ENCODE data around the gene GRK5.

Gene GRK5

DNA sequence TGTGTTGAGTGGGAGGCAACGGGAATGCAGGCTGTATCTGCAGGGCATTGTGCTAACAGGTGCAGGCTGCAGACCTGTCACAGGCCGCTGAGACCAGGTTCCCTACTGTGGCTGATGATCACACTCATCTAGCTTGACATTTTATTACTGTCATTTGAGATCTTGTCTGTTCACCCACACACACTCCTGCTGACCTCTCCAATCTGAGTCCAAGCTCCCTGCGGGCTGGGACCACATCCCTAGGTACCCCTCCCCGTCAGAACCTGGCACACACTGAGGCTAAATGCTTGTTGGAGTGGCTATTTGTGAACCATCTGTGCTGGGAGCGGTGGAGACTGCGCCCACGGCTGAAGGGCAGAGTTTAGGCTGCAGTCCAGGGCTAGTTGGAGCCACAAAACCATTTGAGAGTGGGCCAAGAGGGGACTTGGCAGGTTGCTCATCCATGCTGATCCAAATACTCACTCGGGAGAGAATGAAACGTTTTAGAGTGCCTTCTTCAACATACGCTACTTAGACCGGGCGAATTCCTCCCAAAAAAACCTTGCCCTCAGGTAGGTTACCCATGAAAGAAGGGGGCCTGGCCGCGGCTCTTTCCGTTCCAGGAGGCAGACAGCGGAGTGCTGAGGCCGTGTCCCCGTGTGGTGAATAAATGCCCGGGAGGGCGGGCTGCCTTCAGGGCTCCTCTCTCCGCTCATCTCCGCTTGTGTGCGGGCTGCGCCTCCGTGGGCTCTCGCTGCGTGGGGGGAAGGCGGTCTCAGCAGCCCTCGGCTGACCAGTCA, 170.8 kb downstream of the GRK5 start:
- no peak for DNase-seq (ENCODE audit: low read depth in 2 of 2)

DNA sequence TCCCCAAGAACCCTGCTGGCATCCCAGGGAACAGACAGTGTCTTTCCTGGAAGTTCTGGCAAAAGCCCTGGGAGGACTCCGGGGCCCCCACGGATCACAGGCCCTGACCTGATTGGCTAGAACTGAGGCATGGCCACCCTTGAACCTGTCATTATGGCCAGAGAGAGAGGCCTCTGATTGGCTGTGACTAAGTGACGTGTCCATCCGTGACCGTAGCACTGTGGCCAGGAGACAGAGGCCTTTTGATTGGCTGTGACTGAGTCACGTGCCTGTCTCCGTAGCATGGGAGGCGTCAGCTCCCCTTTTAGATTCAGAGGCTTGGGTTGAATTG, 171.3 kb downstream of the GRK5 start:
- no peak for DNase-seq (ENCODE audit: low read depth in 2 of 2)

DNA sequence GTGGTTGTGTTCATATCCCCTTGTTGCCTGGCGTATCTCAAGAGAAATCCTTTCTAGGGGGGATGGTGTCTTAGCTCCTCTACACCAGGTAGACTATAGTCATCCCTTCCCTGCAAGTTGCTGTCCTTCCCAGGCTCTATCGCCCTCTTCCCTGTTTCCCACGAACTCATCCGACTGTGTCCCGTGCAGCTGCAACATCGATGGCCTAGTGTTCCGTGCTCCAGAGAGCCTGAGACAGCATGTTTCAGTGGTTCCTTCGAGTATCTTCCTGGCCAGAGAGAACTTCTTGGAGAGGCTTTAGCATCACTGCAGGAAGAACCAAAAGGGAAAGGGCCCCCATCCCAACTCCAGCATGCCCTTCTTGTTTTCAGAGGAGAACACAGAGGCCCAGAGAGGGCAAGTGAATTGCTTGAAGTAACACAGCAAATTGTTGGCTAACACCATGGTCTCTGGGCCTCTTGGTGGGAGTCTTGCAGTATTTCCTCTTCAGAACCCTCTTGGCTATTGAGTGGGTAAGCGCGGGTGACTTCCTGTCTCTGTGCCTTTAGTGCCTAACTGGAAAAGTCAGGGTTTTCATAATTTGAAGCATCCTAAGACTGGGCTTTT, 172.2 kb downstream of the GRK5 start:
- no peak for DNase-seq (ENCODE audit: low read depth in 2 of 2)

DNA sequence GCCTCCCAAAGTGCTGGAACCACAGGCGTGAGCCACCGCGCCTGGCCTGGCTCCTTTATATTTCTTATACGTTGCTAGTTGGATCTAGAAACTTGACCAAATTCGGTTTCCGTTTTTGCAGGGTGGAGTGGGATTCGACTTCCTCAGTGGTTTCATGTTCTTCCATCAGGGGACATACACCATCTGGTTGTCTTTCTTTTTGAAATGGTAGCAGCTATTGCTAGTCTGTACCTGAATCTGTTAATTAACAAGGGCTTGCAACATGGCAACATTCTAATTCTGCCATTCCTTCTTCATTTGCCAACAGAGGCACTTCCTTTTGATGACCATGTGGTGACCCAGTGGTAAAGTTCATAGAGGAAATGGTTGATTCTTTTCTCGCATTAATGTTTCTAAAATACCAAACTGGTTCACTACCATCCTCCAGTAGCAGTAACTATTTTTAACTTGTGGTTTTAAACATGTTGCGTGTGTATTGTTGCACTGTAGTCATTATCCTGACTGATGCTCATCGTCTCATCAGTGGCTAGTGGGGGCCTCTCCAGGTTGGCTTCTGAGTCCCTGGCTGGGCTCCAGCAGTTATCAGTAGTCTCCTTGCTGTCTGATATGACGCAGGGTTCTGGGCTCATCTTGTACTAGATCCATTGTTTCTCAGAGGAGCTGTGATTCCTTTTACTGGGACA, 175.9 kb downstream of the GRK5 start:
- DNase-seq (ENCODE audit: low read depth in 2 of 2) = no peak

DNA sequence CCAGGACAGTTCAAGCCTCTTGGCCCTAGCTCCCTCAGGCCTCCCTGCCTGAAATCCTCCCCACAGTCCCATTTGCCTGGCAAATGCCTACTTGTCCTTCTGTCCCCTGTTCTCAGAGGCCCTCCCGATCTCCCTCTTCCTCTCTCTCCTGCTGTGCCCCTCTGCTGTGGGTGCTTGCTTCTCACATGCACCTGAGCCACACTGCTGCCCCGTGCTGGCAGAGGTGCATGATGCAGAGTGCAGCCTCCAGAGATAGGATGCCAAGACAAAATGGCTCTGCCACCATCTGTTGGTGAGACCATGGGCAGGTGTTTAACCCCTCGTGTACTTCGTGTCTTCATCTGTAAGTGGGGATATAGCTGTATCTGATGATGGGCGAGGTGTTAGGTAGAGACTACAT, 176.8 kb downstream of the GRK5 start:
- DNase-seq (ENCODE audit: low read depth in 2 of 2) = no peak

DNA sequence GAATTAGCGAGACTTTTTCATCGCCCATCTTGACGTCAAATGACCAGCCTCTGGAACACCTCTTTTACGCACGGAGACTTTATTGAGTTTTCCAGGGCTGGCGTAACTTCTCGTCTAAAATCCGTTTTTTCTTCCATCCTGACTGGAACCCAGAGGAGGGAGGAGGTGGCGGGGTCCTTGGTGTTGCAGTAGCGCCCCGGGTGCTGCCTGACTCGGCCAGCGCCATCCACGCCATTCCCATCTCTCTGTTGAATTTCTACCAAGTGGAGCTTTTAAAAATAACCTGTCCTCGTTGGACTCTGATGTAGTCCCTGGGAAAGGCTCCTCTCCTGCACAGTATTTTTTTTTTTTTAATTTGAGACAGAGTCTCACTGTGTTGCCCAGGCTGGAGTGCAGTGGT, 179.3 kb downstream of the GRK5 start:
- no peak for DNase-seq (ENCODE audit: low read depth in 2 of 2)

DNA sequence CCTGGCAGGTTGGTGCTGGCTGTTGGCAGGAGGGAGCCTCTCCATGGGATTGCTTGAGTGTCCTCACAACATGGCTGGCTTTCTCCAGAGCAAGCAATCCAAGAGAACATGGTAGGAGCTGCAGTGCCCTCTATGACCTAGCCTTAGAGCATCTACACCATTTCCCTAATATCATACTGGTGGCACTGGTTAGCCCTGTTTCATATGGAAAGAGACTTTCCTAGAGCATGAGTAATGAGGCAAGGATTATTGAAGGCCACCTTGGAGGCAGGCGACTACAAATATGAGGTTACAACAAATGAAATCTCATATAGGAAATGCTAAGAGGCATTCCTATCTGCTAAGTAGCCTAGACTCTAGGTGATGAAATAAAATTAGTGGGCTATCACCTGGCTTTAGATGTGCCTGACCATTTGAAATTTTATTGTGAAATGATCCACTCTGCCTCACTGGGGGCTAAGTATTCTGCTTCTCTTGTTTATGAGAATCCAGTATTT, 181.5 kb downstream of the GRK5 start:
- no peak for DNase-seq (ENCODE audit: low read depth in 2 of 2)

DNA sequence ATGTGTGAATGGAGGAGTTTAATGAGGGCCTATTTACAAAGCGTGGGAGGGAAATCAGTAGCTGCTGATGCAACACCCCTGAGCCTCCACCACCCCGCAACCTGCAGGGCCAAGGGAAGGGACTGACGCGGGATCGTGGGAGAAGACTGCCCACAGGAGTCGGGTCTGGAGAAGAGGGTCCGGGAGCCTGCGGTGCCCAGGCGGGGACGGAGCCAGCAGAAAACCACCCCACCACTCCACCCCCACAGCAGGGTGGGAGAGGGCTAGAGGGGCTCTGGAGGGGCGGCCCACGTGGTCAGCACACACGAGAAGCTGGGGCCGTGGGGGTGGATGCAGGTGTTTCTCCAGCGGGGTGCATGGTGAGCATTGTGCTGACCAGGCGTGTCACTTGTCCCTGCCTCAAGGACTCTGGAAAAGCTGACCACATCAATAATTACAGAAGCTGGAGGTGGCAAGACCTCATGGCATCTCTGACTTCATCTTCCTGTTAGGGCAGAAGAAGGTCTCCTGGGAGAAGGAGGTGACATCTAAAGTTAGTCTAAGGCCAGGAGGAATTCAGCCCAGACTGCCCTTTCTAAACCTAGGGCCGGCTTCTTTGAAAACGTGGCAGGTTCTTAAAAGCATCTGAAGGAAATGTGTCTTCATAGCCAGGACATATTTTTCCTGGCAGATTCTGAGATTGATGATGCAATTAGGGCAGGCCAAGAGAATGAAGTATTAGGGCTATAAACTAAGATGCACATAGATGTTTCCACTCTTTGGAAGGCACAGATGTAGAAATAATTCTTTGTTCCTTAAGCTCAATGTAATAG, 184.3 kb downstream of the GRK5 start:
- no peak for DNase-seq (ENCODE audit: low read depth in 2 of 2)

DNA sequence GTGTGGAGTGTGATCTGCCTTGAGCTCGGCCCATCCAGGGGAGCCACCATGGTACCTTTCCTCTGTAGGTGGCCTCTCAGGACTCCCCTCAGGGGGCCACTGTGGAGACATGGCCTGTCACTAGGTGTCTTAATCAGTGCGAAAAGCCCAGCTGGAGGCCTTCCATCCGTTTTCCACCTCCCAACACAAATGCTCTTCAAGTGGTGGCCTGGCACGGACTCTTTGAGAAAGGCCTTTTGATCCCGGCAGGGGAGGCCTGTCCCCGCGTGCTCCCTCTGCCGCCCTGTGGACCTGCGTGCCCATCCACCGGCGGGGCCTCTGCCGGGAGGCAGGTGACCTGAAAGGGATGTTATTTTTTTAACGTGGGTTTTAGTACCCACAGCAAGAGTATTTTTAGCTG, 185.6 kb downstream of the GRK5 start:
- no peak for DNase-seq (ENCODE audit: low read depth in 2 of 2)

DNA sequence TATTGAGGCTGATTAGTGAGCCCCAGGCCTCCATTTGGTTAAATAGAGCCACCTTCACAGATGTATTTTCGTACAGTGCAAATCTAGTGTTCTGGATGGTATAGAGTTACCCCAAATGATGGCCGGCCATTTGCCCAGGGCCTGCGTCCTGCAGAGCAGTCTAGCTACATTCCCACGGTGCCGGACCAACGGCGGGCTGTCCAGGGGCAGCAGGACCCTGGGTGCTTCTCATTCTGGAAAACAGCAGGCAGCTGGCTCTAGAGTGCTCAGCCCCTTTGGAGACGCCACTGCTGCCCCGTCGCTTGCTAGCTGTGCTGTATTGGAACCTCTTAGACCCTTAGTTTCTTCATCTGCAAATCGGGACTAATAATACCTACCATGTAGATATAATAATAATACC, 186.1 kb downstream of the GRK5 start:
- no peak for DNase-seq (ENCODE audit: low read depth in 2 of 2)

DNA sequence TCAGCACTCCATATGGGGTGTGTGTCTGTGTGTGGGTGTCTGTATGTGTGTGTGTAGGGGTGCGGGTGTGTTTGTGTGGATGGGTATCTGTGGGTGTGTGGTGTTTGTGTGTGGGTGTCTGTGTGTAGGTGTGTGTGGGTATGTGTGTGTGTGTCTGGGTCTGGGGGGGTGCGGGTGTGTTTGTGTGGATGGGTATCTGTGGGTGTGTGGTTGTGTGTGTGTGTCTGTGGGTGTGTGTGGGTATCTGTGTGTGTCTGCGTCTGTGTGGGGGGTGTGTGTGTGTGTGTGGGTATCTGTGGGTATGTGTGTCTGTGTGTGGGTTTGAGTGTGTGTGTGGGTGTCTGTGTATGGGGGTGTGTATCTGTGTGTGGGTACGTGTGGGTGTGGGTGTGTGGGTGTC, 186.5 kb downstream of the GRK5 start:
- no peak for DNase-seq (ENCODE audit: low read depth in 2 of 2)

DNA sequence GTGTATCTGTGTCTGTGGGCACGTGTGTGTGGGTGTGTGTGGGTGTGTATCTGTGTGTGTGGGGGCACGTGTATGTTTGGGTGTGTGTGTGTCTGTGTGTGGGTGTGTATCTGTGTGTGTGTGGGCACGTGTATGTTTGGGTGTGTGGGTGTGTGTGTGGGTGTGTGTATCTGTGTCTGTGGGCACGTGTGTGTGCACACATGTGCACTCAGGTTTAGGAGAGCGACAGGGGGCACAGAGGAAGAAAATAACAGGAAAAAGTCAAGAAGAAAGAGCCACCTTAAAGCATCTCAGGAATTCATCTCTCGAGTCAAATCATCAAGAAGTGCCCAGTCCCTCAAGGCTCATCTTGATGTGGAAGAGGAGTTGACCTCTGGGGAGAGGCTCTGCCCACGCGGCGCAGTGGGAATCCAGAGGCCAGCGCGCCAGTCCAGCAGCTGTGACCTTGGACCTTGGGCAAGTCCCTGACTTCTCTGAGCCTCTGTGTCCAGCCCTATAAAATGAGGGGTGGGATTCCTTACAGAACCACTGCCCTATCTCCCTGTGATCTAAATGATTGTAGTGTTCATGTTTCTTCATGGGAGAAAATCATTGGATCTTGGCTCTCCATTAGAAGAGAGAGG, 187.4 kb downstream of the GRK5 start:
- DNase-seq (ENCODE audit: low read depth in 2 of 2) = no peak

DNA sequence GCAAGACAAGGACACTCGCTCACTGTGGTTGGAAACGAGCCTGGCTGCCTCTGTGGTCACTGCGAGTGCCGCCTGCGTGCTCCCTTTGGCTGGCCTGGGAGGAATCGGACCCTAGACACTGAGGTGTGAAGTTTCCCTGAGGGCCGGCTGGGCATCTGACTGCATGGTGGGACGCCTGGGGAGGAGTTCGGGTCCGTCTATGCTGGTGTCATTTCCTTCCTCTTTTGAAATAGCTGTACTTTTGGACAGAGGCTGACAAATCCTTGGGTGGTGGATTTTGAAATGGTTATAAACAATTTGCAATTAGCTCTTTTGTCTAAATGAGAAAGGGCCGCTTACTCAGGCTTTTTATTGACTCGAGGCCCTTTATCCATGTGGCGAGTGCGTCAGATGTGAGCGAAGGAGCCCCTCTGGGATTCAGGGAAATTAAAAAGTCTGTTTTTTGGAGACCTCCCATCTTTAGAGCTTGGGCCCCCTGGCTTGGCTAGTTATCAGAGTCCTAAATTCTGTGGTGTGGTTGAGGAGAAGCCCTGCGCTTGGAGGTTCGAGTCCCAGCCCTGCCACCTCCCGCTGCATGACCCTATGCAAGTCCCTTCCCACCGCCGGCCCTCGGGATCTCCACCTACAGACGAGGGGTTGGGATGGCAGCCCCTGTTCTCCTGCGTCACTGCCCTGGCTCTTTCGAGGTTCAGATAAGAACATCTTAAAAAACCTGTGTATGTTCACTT, 188.1 kb downstream of the GRK5 start:
- no peak for DNase-seq (ENCODE audit: low read depth in 2 of 2)

DNA sequence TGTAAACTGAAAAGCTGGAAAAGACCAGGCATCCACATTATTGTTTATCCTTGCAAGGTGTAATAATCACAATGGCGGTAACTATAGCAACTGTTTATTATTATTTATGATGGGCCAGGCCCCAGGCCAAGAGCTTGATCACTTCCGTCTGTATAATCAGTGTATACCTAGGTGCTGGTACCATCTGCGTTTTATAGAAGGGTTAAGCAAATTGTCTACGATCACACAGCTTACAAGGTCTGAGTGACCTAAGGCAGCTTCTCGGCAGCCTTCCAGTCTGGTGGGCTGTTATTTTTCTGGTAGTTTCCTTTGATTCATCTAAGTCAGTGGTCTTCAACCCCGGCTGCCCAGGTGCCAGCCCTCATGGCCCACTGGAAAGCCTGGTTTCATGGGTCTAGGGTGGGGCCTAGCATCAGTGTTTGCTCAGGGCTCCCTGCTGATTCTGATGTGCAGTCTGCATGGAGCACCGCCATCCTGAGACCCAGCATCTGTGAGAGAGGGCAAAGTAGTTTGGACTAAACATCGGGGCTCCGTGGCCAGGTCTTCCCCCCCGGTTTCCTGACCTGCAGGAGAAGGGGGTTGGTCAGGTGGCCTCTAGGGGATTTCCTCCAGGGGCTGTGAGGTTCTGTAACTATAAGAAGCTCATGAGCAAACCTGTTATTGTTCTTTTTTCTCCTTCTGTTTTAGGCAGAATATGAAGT, 188.8 kb downstream of the GRK5 start:
- DNase-seq (ENCODE audit: low read depth in 2 of 2) = no peak

DNA sequence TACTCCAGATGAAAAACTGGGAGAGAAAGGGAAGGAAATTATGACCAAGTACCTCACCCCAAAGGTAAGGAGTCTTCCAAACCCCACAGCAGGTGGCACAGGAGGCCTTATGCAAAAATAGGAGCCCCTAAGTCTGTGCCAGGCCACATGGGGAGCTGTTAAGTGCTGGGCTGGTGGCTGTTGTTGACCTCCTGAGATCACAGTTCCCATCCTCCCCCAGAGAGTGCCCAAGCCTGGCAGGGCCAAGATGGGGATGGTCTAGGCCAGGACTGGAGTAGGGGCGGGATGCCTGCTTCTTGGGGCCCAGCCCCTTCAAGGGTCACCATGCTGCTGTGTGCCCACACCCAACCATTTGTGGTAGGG, 189.3 kb downstream of the GRK5 start:
- no peak for DNase-seq (ENCODE audit: low read depth in 2 of 2)

DNA sequence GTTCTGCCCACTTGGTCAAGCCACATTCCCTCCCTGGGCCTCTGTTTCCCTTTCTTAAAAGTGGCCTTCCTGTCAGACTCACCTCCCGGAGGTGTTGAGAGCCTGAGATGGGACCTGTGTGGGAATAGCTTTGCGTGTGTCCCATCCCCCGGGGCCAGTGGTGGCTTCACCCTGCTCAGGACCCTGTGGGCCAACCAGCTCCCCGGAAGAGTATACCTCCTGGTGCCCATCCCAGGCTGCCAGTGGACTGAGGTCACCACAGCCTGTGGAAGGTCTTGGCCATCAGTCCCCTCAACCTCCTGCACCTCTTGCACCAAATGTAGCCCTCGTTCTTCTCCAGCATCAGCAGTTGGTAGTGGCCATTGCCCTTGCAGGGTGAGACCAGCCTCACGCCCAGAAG, 190.0 kb downstream of the GRK5 start:
- DNase-seq (ENCODE audit: low read depth in 2 of 2) = no peak

DNA sequence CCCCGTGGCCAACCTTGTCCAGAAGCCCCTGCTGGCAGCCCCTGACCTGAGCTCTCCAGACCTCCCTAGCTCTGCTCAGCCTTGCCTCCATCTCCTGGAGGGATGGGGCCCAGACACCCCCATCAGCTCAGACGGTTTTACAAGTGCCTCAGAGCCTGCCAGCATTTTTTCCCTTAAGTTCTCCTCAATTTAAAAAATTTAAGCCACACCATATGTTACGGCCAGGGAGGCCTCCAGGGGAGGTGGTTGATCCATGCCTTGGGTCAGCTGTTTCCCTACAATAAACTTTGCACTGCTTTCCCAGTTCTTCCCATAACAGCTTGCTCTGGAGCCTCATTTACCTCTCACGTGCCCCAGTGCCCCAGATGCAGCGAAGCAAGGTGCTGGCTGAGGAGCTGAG, 191.6 kb downstream of the GRK5 start:
- DNase-seq (ENCODE audit: low read depth in 2 of 2) = no peak

DNA sequence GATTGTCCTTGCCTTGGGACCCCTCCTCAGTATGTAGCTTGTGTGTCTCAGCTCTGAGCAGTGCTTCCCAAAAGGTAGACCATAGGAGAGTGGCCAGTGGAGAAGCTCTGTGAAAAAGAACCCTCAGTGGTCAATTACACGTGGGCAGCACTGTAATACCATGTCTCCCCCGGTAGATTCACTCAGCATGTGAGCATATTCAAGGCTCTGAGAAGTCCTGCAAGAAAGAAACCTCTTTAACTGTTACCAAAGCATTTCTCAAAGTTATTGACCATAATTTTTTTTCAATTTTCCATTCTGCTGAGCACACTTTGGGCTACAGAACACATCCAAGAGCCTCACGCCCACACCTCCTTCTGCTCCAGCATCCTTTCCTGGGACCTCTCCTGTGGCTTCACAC, 192.1 kb downstream of the GRK5 start:
- no peak for DNase-seq (ENCODE audit: low read depth in 2 of 2)

DNA sequence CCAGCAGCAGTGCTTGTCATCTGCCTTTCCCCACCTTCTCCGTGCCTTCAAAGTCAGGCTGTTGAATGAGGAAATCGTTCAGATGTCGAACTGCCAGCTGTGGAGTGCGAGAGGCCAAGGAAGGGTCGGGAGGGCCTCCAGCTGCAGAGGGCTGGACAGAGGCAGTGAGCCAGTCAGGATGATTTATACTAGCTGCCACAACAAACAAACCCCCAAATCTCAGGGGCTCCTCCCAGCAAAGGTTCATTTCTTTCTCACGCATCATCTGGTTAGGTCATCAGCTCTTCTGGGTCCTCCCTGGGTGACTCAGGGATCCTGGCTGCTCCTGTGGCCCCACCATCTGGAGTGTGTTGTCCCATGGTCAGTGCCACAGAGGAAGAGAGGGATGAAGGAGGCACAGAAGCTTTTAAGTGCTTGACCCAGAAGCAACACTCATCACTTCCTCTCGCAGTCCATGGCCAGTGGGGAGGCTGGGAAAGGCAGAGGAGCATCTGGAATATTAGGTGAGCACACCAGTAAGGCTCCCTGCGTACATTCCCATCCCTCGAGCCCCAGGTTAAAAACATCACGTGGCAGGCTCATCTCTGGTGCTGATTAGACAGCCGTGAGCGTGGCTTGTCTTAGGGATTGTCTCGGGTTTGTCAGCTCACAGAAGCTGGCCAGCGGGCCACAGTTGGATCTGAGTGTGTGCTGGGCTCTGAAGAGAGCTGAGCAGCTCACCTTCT, 194.5 kb downstream of the GRK5 start:
- no peak for DNase-seq (ENCODE audit: low read depth in 2 of 2)

DNA sequence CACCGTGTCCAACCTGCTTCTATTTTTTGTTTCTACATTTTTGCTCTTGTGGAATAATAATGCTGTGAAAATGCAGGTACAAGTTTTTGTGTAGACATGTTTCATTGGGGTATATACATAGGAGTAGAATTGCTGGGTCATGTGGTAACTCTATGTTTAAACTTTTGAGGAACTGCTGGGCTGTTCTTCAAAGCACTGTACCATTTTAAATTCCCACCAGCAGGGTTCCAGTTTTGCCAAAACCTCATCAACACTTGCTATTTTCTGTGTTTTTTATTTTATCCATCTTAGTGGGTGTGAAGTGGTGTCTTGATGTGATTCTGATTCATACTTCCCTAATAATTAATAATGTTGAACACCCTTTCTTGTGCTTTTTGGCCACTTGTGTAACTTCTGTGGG, 196.6 kb downstream of the GRK5 start:
- no peak for DNase-seq (ENCODE audit: low read depth in 2 of 2)
